Measurements from ENCODE around the gene DMRTC2. TPM values are rescaled to one million over a fixed set of nuclear protein-coding genes. Genes with fewer than 3 reads are reported as not detected.

Gene DMRTC2
- total and polyA plus RNA-seq, 9 of the 15 experiments (the other 6 are each of a cell fraction or from before 2014, with no cell fraction given) = 0.03 TPM; not detected in 8

DNA sequence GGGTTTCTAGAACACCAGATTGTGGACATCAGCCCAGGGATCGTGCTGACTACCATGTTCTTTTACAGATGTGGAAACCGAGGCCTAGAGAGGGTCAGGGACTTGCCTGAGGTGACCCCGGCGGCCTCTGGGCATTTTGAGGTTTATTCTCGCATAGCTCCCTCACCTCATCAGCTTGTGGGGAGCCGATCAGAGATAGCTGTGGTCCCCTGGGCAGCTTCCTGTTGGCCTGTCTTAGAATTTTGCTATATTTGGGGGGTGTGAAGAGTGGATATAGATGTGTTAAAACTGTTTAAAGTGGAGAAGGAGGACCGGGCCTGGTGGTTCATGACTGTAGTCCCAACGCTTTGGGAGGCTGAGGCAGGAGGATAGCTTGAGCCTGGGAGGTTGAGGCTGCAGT lies 45.1 kb downstream of the DMRTC2 start (continued):
- no peak for TF ChIP-seq CGGBP1 (CRISPR knock-in tag; IDR thresholded peaks at IDR 0.05)

GRCh38 chr19:41890936-41891335 lies 46.1 kb downstream of the DMRTC2 start:
- TF ChIP-seq RAD21 (CRISPR knock-in tag; conservative IDR thresholded peaks at IDR 0.05 in 1 of 2, IDR thresholded peaks at IDR 0.05 in 1 of 2) (no peak), POU5F1 (IDR thresholded peaks at IDR 0.05; ENCODE audit: borderline replicate concordance, low read depth, low read length, partially characterized antibody) (no peak), HMGXB4 (CRISPR knock-in tag; IDR thresholded peaks at IDR 0.05) (no peak), ZNF239 (CRISPR knock-in tag; IDR thresholded peaks at IDR 0.05) (no peak), ZNF512 (tag; IDR thresholded peaks at IDR 0.05) (no peak), ZNF41 (CRISPR knock-in tag; conservative IDR thresholded peaks at IDR 0.05) (no peak), USF2 (CRISPR knock-in tag; IDR thresholded peaks at IDR 0.05) (no peak), XRCC5 (IDR thresholded peaks at IDR 0.05; ENCODE audit: low read depth, low read length) (no peak), ZNF146 (CRISPR knock-in tag; IDR thresholded peaks at IDR 0.05; ENCODE audit: unreplicated experiment) (no peak), MYNN (IDR thresholded peaks at IDR 0.05) (no peak), MYNN (CRISPR knock-in tag; IDR thresholded peaks at IDR 0.05) (no peak)
- Histone ChIP-seq H3K9ac (ENCODE audit: insufficient read depth in 1 of 2, low read depth in 2 of 2, low read length in 2 of 2) (no peak overlapping the region), H3K36me3 (ENCODE audit: control insufficient read depth, insufficient read depth, low read length) (peaks cover 72% of the 10 kb centered on the region; the same call in 2 of the 3 replicates), H3K79me2 (ENCODE audit: control insufficient read depth, insufficient read depth, low read length) (peaks cover 15% of the 10 kb centered on the region), H3K4me3 (no peak overlapping the region), H3K4me2 (ENCODE audit: insufficient read depth, low read length) (no peak overlapping the region), H3K27me3 (ENCODE audit: control insufficient read depth in 2 of 2, insufficient read depth in 2 of 2, low read length in 2 of 2) (no peaks in the 10 kb centered on the region), H3K27ac (ENCODE audit: extremely low read depth, low read depth, low read length) (no peak overlapping the region), H3K4me1 (replicated peaks in 1 of 2; ENCODE audit: control insufficient read depth in 2 of 2, insufficient read depth in 2 of 2, low read length in 2 of 2) (peaks cover 9 to 30% of the 10 kb centered on the region in 2 experiments; a peak in 4 of 5 replicates), H2AFZ (ENCODE audit: low read depth, low read length) (no peak overlapping the region), H4K20me1 (replicated peaks; ENCODE audit: control insufficient read depth, insufficient read depth, low read length) (0 out of 2 replicates have a peak, but pooled peaks cover 7% of the 10 kb centered on the region), H3K9me1 (ENCODE audit: control insufficient read depth, insufficient read depth, low read length) (no peaks in the 10 kb centered on the region), H3K9me3 (replicated peaks; ENCODE audit: control insufficient read depth, insufficient read depth, low read depth, low read length) (no peaks in the 10 kb centered on the region)
- intact Hi-C loops (cut with micrococcal nuclease) = no loop called here
- no TSS peak for BruUV-seq (replicated peaks)
- CTCF ChIA-PET (ENCODE audit: low intra/inter-chr PET ratio) = no interaction called here
- POLR2A ChIA-PET = interaction anchor here (0.6 to 2.5 kb wide), 3 partner anchors 10 to 23 kb away, joined by 3 to 11 read pairs (median 4); no protein-coding TSS in a partner anchor
- DNase-seq (ENCODE audit: extremely low read depth in 1 of 4, low spot score in 3 of 4) (no peak), ATAC-seq (no peak), FAIRE-seq (no peak)
- 98% methylated on average over 4 of the region's 4 CpGs for WGBS (ENCODE audit: insufficient coverage, low coverage, missing lambda C conversion rate)
- in situ Hi-C loops (cut with MboI) = no loop called here
